ENCODE results near the gene PLET1. TPM values are rescaled to one million over a fixed set of nuclear protein-coding genes. Genes with fewer than 3 reads are reported as not detected.

The PLET1 gene
- total and polyA plus RNA-seq, 2 experiments from 2014 or later: not detected

DNA sequence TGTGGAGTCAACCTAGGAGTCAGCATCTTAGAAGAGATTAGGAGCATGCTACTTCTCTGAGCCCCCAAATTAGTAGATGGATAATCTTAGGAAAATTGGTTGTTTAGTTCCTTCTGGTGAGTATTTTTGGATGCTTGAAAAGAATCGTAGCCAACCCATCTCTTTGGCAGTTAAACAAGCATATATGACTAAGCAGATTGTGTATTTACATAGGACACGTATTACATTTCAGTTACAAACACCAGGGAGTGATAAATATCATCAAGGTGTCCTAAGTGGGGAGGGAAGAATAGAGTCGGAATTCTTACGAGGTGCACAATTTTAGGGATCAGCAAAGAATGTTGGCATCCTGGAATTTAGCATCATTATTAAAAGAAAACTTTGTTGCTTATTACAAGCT is 13.5 kb downstream of the PLET1 start:
- Histone ChIP-seq H3K4me1 (ENCODE audit: insufficient read depth) (no peaks in the 10 kb centered on the region), H2AFZ (no peak overlapping the region), H3K27me3 (no peaks in the 10 kb centered on the region), H3K27ac (no peak overlapping the region), H3K9me2 (replicated peaks; ENCODE audit: insufficient read depth) (no peaks in the 10 kb centered on the region), H3K36me3 (replicated peaks; ENCODE audit: insufficient read depth, low read depth) (no peaks in the 10 kb centered on the region), H3K4me2 (no peak overlapping the region), H4K20me1 (ENCODE audit: insufficient read depth, poor library complexity, severe bottlenecking) (no peaks in the 10 kb centered on the region), H3K9me3 (ENCODE audit: low read depth) (no peaks in the 10 kb centered on the region), H3K79me2 (no peaks in the 10 kb centered on the region), H3K4me3 (no peak overlapping the region)
- WGBS (ENCODE audit: low lambda C conversion rate, missing lambda C conversion rate): 77% methylated on average over 4 of the region's 4 CpGs
- TF ChIP-seq EZH2phosphoT487 (IDR thresholded peaks at IDR 0.05; ENCODE audit: low read depth, severe bottlenecking, unreplicated experiment) (no peak), EZH2 (IDR thresholded peaks at IDR 0.05; ENCODE audit: borderline replicate concordance) (no peak)
- TF ChIP-seq, protein P1, sequence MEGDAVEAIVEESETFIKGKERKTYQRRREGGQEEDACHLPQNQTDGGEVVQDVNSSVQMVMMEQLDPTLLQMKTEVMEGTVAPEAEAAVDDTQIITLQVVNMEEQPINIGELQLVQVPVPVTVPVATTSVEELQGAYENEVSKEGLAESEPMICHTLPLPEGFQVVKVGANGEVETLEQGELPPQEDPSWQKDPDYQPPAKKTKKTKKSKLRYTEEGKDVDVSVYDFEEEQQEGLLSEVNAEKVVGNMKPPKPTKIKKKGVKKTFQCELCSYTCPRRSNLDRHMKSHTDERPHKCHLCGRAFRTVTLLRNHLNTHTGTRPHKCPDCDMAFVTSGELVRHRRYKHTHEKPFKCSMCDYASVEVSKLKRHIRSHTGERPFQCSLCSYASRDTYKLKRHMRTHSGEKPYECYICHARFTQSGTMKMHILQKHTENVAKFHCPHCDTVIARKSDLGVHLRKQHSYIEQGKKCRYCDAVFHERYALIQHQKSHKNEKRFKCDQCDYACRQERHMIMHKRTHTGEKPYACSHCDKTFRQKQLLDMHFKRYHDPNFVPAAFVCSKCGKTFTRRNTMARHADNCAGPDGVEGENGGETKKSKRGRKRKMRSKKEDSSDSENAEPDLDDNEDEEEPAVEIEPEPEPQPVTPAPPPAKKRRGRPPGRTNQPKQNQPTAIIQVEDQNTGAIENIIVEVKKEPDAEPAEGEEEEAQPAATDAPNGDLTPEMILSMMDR (IDR thresholded peaks at IDR 0.05; ENCODE audit: poor library complexity): no peak
- no peak for DNase-seq (ENCODE audit: low spot score)

DNA sequence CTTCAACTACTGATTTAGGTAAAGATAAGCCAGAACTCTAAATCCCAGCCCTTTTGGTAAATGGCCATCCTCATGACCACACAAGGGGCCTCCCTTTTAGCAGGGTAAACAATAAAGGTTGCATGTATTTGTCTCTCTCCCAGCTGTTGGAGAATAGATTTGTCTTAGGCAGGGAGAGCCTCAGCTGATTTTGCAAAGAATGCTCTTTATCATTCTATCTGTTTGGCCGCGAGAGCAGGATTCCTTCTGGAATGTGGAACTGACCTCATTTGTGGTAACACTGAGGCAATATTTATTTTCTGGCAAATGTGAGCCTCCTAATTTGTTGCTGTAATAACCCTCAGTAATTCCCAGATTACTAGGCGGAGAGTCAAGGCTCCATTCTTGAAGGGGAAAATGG is 19.2 kb downstream of the PLET1 start:
- Histone ChIP-seq H3K27me3 (no peaks in the 10 kb centered on the region), H3K4me1 (ENCODE audit: insufficient read depth) (no peaks in the 10 kb centered on the region), H3K36me3 (replicated peaks; ENCODE audit: insufficient read depth, low read depth) (peaks cover 4% of the 10 kb centered on the region), H3K9me2 (replicated peaks; ENCODE audit: insufficient read depth) (no peaks in the 10 kb centered on the region), H4K20me1 (ENCODE audit: insufficient read depth, poor library complexity, severe bottlenecking) (no peaks in the 10 kb centered on the region), H3K79me2 (no peaks in the 10 kb centered on the region), H3K9me3 (ENCODE audit: low read depth) (no peaks in the 10 kb centered on the region), H3K27ac (no peak overlapping the region), H3K4me3 (no peak overlapping the region), H2AFZ (no peak overlapping the region), H3K4me2 (no peak overlapping the region)
- TF ChIP-seq EZH2 (IDR thresholded peaks at IDR 0.05; ENCODE audit: borderline replicate concordance): no peak
- TF ChIP-seq, protein P1 (IDR thresholded peaks at IDR 0.05; ENCODE audit: poor library complexity): no peak
- TF ChIP-seq EZH2phosphoT487 (IDR thresholded peaks at IDR 0.05; ENCODE audit: low read depth, severe bottlenecking, unreplicated experiment): no peak
- WGBS (ENCODE audit: low lambda C conversion rate, missing lambda C conversion rate): 49% methylated on average over 3 of the region's 3 CpGs
- DNase-seq (ENCODE audit: low spot score): no peak

DNA sequence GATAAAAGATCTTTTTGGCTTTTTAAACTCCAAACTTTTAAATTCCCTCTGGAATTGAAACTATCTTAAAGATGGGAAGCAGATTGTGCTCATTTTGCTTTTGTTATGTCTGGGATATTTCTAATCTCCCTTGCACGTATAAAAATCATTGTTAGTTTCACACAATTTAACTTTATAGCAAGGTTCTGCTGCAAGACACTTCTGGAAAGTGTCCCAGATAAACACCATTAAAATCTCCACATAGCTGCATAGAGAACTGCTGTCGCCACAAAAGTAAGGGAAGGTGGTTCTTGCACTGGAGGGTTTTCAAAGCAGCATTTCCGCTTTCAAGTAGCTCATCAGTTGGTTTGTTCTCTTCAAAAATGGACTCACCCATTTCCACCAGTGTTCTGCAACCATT is 22.6 kb downstream of the PLET1 start:
- Histone ChIP-seq H3K27ac (no peak overlapping the region), H2AFZ (no peak overlapping the region), H3K36me3 (replicated peaks; ENCODE audit: insufficient read depth, low read depth) (peaks cover 4% of the 10 kb centered on the region), H3K27me3 (no peaks in the 10 kb centered on the region), H3K4me3 (no peak overlapping the region), H3K9me3 (ENCODE audit: low read depth) (no peaks in the 10 kb centered on the region), H3K4me2 (no peak overlapping the region), H3K9me2 (replicated peaks; ENCODE audit: insufficient read depth) (no peaks in the 10 kb centered on the region), H3K79me2 (no peaks in the 10 kb centered on the region), H4K20me1 (ENCODE audit: insufficient read depth, poor library complexity, severe bottlenecking) (no peaks in the 10 kb centered on the region), H3K4me1 (ENCODE audit: insufficient read depth) (no peaks in the 10 kb centered on the region)
- DNase-seq (ENCODE audit: low spot score): no peak
- TF ChIP-seq EZH2phosphoT487 (IDR thresholded peaks at IDR 0.05; ENCODE audit: low read depth, severe bottlenecking, unreplicated experiment) (no peak), EZH2 (IDR thresholded peaks at IDR 0.05; ENCODE audit: borderline replicate concordance) (no peak)
- TF ChIP-seq, protein P1 (IDR thresholded peaks at IDR 0.05; ENCODE audit: poor library complexity): no peak
- WGBS (ENCODE audit: low lambda C conversion rate, missing lambda C conversion rate): 85% methylated on average over 3 of the region's 3 CpGs

DNA sequence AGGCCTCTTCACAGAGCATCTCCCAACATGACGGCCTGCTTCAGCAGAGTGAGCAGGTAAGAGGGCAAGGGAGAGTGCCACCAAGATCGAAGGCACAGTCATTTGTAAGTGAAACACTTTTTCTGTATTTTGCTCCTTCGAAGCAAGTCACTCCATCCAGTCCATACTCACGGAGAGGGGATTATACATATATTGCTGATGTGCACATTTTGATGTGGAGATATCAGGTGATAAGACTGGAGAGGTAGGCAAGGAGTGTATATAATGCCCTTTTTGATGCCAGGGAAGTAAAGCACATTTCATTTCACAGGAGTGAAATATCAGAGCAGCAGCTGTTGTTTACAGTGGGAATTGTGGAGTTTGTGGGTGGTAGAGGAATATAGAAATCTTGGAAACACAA is 23.2 kb downstream of the PLET1 start:
- 99% methylated on average over 4 of the region's 4 CpGs for WGBS (ENCODE audit: low lambda C conversion rate, missing lambda C conversion rate)
- Histone ChIP-seq H2AFZ (no peak overlapping the region), H3K9me3 (ENCODE audit: low read depth) (no peaks in the 10 kb centered on the region), H3K36me3 (replicated peaks; ENCODE audit: insufficient read depth, low read depth) (peaks cover 4% of the 10 kb centered on the region), H3K27ac (no peak overlapping the region), H3K79me2 (no peaks in the 10 kb centered on the region), H3K9me2 (replicated peaks; ENCODE audit: insufficient read depth) (no peaks in the 10 kb centered on the region), H4K20me1 (ENCODE audit: insufficient read depth, poor library complexity, severe bottlenecking) (no peaks in the 10 kb centered on the region), H3K27me3 (no peaks in the 10 kb centered on the region), H3K4me3 (no peak overlapping the region), H3K4me2 (no peak overlapping the region), H3K4me1 (ENCODE audit: insufficient read depth) (no peaks in the 10 kb centered on the region)
- TF ChIP-seq, protein P1 (IDR thresholded peaks at IDR 0.05; ENCODE audit: poor library complexity): no peak
- TF ChIP-seq EZH2 (IDR thresholded peaks at IDR 0.05; ENCODE audit: borderline replicate concordance) (no peak), EZH2phosphoT487 (IDR thresholded peaks at IDR 0.05; ENCODE audit: low read depth, severe bottlenecking, unreplicated experiment) (no peak)
- DNase-seq (ENCODE audit: low spot score): no peak

Measured in hepatocyte (in vitro differentiated cells).